ENCODE results near the gene UBE2D2. TPM values are rescaled to one million over a fixed set of nuclear protein-coding genes. Genes with fewer than 3 reads are reported as not detected.
A peak's percentile ranks its signal among the peaks of the same experiment; 100 is the strongest.
"Not testable (repeated sequence)": the region's sequence is repeated elsewhere in the genome, so short reads cannot be mapped to it uniquely, and the experiment has no call there.

UBE2D2 gene
- total and polyA plus RNA-seq, 9 donors, result 93.2 to 127 (median 111) TPM

DNA sequence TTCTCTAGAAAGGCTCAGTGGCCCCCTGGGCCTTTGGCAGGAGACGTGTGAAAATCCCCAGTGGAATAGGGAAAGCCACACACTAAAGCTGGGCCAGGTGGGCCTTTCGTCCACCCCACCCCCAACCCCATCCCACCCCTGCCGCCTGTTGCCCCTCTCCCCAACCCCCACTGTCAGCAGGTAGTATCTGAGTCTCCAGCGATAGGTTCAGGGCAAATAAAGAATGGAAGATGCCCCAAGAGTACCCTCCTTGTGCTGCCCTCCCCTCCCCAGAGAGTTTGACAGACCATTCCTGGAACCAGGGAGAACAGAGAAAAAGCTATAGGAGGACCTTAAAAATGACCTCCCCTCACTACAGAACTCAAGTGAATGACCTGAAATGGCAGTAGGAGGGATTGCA is 36.7 kb upstream of the UBE2D2 start:
- Histone ChIP-seq H3K27ac (ENCODE audit: low read length) (no peak overlapping the region), H3K36me3 (ENCODE audit: control insufficient read depth, insufficient read depth, low read length) (no peaks in the 10 kb centered on the region), H3K9me3 (replicated peaks; ENCODE audit: control insufficient read depth, low read depth, low read length) (no peaks in the 10 kb centered on the region), H3K27me3 (ENCODE audit: control insufficient read depth, insufficient read depth, low read length) (no peaks in the 10 kb centered on the region), H3K4me3 (ENCODE audit: low read length) (no peak overlapping the region), H3K4me1 (ENCODE audit: control insufficient read depth, insufficient read depth, low read length) (peaks cover 8% of the 10 kb centered on the region)
- no peak for DNase-seq
- no CpG with 5 or more reads among the region's 4 CpGs for WGBS (ENCODE audit: insufficient coverage)

DNA sequence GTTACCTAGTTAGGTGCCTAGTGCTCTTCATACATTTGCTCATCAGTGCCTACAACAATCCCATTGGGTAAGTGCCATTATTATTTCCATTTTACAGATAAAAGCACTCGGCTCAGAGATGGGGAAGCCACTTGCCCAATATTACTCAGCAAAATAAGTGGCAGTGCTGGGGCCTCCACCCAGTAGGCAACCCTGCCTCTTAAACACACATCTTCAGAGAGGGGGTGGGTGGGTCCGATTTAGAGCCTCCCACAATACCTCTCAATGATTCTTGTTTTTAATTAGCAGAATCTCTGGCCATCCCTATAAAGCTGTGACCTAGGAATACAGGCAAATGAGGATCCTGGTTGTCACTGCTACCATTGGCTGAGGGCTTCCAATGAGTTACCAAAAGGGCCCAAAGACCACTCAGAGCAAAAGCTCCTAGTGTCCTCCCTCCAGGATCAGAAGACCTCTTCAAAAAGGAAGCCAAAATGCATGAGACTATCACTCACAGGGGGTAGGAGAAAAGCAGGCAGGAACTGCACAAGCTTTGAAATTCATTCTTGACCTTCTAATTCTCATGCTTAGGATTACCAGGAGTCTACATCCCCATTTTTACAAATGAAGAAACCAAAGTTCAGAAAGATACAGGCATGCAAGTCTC is 36.1 kb upstream of the UBE2D2 start:
- Histone ChIP-seq H3K4me3 (ENCODE audit: low read length) (no peak overlapping the region), H3K27me3 (ENCODE audit: control insufficient read depth, insufficient read depth, low read length) (no peaks in the 10 kb centered on the region), H3K9me3 (replicated peaks; ENCODE audit: control insufficient read depth, low read depth, low read length) (no peaks in the 10 kb centered on the region), H3K4me1 (ENCODE audit: control insufficient read depth, insufficient read depth, low read length) (peaks cover 8% of the 10 kb centered on the region), H3K27ac (ENCODE audit: low read length) (no peak overlapping the region), H3K36me3 (ENCODE audit: control insufficient read depth, insufficient read depth, low read length) (no peaks in the 10 kb centered on the region)
- no peak for DNase-seq
- no CpG with 5 or more reads among the region's 2 CpGs for WGBS (ENCODE audit: insufficient coverage)

DNA sequence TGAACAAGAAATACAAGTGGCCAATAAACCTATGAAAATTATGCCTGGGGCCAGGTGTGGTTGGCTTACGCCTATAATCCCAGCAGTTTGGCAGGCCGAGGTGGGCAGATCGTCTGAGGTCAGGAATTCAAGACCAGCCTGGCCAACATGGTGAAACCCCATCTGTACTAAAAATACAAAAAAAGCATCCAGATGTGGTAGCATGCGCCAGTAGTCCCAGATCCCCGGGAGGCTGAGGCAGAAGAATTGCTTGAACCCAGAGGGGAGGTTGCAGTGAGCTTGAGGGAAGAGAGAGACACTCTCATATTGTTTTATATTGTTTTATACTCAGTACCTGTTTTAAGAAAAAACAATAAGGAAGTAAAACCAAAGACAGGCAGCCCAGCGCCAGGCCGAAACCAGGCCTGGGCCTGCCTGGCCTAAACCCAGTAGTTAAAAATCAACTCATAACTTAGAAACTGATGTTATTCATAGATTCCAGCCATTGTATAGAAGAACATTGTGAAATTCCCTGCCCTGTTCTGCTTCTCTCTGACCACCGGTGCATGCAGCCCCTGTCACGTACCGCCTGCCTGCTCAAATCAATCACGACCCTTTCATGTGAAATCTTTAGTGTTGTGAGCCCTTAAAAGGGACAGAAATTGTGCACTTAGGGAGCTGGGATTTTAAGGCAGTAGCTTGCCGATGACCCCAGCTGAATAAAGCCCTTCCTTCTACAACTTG is 35.4 kb upstream of the UBE2D2 start:
- not testable (repeated sequence) for H3K4me1 ChIP-seq (ENCODE audit: control insufficient read depth, insufficient read depth, low read length); H3K9me3 ChIP-seq (replicated peaks; ENCODE audit: control insufficient read depth, low read depth, low read length); H3K27me3 ChIP-seq (ENCODE audit: control insufficient read depth, insufficient read depth, low read length); DNase-seq; H3K4me3 ChIP-seq (ENCODE audit: low read length); H3K27ac ChIP-seq (ENCODE audit: low read length); H3K36me3 ChIP-seq (ENCODE audit: control insufficient read depth, insufficient read depth, low read length)
- 77% methylated on average over 4 of the region's 12 CpGs for WGBS (ENCODE audit: insufficient coverage)

DNA sequence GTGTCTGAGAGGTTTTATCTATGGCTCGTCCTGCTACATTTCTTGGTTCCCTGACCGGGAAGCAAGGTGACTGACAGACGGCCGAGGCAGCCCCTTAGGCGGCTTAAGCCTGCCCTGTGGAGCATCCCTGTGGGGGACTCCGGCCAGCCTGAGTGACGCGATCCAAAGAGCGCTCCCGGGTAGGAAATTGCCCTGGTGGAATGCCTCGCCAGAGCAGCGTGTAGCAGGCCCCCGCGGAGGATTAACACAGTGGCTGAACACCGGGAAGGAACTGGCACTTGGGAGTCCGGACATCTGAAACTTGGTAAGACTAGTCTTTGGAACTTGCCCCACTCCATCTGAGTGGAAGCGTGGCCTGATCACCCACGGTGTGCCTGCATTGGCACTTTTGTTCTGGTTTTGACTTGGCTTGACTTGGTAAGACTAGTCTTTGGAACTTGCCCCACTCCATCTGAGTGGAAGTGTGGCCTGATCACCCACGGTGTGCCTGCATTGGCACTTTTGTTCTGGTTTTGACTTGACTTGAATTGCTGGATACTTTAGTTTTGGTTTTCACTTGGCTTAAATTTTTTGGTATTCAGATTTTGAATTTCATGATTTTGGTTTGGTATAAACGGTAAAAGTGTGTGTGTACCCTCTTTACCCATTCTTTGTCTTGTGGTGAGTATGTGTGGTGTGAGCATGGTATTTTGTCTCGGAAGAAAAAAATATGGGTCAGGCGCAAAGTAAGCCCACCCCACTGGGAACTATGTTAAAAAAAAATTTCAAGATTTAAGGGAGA is 34.6 kb upstream of the UBE2D2 start:
- 82% methylated on average over 16 of the region's 22 CpGs for WGBS (ENCODE audit: insufficient coverage)
- not testable (repeated sequence) for H3K27me3 ChIP-seq (ENCODE audit: control insufficient read depth, insufficient read depth, low read length); H3K9me3 ChIP-seq (replicated peaks; ENCODE audit: control insufficient read depth, low read depth, low read length); H3K4me1 ChIP-seq (ENCODE audit: control insufficient read depth, insufficient read depth, low read length); H3K27ac ChIP-seq (ENCODE audit: low read length); DNase-seq; H3K36me3 ChIP-seq (ENCODE audit: control insufficient read depth, insufficient read depth, low read length); H3K4me3 ChIP-seq (ENCODE audit: low read length)

DNA sequence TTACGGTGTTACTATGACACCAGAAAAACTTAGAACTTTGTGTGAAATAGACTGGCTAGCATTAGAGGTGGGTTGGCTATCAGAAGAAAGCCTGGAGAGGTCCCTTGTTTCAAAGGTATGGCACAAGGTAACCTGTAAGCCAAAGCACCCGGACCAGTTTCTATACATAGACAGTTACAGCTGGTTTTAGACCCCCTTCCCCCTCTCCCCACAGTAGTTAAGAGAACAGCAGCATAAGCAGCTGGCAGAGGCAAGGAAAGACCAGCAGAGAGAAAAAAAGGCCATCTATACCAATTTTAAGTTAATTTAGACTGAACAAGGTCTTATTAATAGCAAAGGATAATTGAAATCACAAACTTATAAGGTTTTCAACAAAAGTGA is 34.1 kb upstream of the UBE2D2 start:
- H3K9me3 ChIP-seq (replicated peaks; ENCODE audit: control insufficient read depth, low read depth, low read length), result not testable (repeated sequence)

DNA sequence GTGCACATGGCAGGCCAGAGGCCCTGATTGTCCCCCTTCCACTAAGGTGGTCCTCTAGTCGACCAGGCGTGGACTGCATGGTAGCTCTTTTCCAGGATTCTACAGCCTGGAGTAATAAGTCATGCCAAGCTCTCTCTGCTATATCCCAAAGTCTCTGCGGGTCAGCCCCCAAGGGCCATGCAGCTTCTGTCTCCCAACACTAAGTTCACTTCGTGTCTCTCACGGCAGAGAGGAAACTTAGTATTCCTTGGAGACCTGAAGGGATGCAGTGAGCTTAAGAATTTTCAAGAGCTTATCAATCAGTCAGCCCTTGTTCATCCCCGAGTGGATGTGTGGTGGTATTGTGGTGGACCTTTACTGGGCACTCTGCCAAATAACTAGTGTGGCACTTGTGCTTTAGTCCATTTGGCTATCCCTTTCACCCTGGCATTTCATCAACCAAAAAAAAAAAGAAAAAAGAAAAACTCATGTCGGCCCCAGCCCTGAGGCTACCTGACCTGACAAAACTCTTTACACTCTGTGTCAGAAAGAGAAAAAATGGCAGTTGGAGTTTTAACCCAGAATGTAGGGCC is 33.2 kb upstream of the UBE2D2 start:
- not testable (repeated sequence) for H3K4me3 ChIP-seq (ENCODE audit: low read length); H3K4me1 ChIP-seq (ENCODE audit: control insufficient read depth, insufficient read depth, low read length); DNase-seq; H3K27me3 ChIP-seq (ENCODE audit: control insufficient read depth, insufficient read depth, low read length); H3K27ac ChIP-seq (ENCODE audit: low read length); H3K9me3 ChIP-seq (replicated peaks; ENCODE audit: control insufficient read depth, low read depth, low read length); H3K36me3 ChIP-seq (ENCODE audit: control insufficient read depth, insufficient read depth, low read length)
- 53% methylated on average over 2 of the region's 7 CpGs for WGBS (ENCODE audit: insufficient coverage)

More for the DNA sequence above, 34.1 kb upstream of the UBE2D2 start:
- H3K36me3 ChIP-seq (ENCODE audit: control insufficient read depth, insufficient read depth, low read length); H3K4me1 ChIP-seq (ENCODE audit: control insufficient read depth, insufficient read depth, low read length); H3K27me3 ChIP-seq (ENCODE audit: control insufficient read depth, insufficient read depth, low read length); H3K4me3 ChIP-seq (ENCODE audit: low read length); H3K27ac ChIP-seq (ENCODE audit: low read length); DNase-seq: not testable (repeated sequence)
- WGBS (ENCODE audit: insufficient coverage), result 100% methylated on average over 1 of the region's 2 CpGs

DNA sequence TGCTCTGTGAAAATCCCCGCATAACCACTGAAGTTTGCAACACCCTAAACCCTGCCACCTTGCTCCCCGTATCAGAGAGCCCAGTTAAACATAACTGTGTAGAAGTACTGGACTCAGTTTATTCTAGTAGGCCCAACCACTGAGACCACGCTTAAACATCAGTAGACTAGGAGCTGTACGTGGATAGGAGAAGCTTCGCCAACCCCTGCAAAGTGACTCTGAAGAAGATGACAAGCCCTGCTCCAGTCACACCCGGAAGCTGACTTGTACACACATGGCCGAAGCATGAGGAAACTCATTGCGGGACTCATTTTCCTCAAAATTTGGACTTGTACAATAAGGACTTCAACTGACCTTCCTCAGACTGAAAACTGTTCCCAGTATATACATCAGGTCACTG is 32.4 kb upstream of the UBE2D2 start:
- not testable (repeated sequence) for H3K27ac ChIP-seq (ENCODE audit: low read length); H3K4me1 ChIP-seq (ENCODE audit: control insufficient read depth, insufficient read depth, low read length); DNase-seq; H3K9me3 ChIP-seq (replicated peaks; ENCODE audit: control insufficient read depth, low read depth, low read length); H3K4me3 ChIP-seq (ENCODE audit: low read length); H3K27me3 ChIP-seq (ENCODE audit: control insufficient read depth, insufficient read depth, low read length); H3K36me3 ChIP-seq (ENCODE audit: control insufficient read depth, insufficient read depth, low read length)
- 96% methylated on average over 5 of the region's 8 CpGs for WGBS (ENCODE audit: insufficient coverage)

DNA sequence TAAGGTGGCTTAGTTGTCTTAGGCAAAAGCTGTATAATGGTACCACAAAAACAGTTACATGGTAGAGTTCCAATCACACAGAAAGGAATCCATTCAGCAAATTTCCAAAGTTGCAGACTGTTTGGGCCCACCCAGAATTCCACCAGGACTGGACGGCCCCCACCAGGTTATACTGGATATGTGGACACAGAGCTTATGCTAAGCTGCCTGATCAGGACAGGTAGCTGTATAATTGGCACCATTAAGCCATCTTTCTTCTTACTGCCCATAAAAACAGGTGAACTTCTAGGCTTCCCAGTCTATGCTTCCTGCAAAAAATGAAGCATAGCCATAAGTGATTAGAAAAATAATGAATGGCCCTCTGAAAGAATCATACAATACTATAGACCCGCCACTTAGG is 31.1 kb upstream of the UBE2D2 start:
- not testable (repeated sequence) for H3K36me3 ChIP-seq (ENCODE audit: control insufficient read depth, insufficient read depth, low read length); H3K4me1 ChIP-seq (ENCODE audit: control insufficient read depth, insufficient read depth, low read length); H3K9me3 ChIP-seq (replicated peaks; ENCODE audit: control insufficient read depth, low read depth, low read length); DNase-seq; H3K27ac ChIP-seq (ENCODE audit: low read length); H3K27me3 ChIP-seq (ENCODE audit: control insufficient read depth, insufficient read depth, low read length); H3K4me3 ChIP-seq (ENCODE audit: low read length)
- no CpG with 5 or more reads among the region's 2 CpGs for WGBS (ENCODE audit: insufficient coverage)

DNA sequence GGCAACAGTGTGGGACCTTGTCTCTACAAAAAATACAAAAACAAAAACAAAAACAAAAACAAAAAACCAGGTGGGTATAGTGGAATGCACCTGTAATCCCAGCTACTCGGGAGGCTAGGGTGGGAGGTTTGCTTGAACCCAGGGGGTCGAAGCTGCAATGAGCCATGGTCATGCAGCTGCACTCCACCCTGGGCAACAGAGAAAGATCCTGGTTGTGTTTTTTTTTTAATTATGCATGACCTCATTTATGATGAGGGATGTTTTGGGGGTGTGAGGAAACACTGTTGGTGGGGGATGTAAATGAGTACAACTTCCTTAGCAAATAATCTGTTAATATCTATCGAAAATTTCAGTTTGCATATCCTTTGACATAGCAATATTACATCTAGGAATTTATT is 29.4 kb upstream of the UBE2D2 start:
- H3K4me1 ChIP-seq (ENCODE audit: control insufficient read depth, insufficient read depth, low read length), result no peaks in the 10 kb centered on the region
- H3K27ac ChIP-seq (ENCODE audit: low read length), result no peak overlapping the region
- no peaks in the 10 kb centered on the region for H3K9me3 ChIP-seq (replicated peaks; ENCODE audit: control insufficient read depth, low read depth, low read length)
- H3K4me3 ChIP-seq (ENCODE audit: low read length), result no peak overlapping the region
- WGBS (ENCODE audit: insufficient coverage), result no CpG with 5 or more reads among the region's 3 CpGs
- H3K36me3 ChIP-seq (ENCODE audit: control insufficient read depth, insufficient read depth, low read length), result no peaks in the 10 kb centered on the region
- H3K27me3 ChIP-seq (ENCODE audit: control insufficient read depth, insufficient read depth, low read length), result no peaks in the 10 kb centered on the region
- no peak for DNase-seq

DNA sequence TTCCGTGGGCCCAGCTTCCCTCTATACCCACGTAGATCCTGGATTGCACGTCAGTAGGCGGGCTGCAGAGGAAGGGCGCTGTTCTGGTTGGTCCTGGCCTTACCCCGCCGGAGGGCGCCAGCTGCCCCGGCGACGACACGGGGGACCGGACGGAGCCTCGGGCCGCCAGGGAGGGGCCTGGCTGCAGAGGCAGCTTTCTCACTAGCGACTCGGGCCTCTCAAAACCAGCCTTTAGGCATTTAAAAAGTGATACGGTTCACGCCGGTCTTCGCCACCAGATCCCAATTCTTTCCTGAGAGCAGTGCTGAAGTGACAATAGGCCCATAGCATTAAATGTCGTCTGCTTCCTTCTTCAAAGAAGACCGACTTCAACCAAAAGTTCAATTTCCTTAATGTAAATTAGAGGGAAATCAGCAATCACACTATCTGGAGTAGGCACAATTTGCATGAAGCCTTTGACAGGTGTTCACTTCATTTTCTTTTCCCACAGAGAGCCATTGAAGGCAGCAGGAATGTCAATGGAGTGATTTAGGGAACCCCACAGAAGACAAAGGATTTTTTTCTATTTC is 17.6 kb upstream of the UBE2D2 start:
- WGBS (ENCODE audit: insufficient coverage), result 10% methylated on average over 22 of the region's 24 CpGs
- peaks cover 4% of the 10 kb centered on the region for H3K4me1 ChIP-seq (ENCODE audit: control insufficient read depth, insufficient read depth, low read length)
- no peaks in the 10 kb centered on the region for H3K27me3 ChIP-seq (ENCODE audit: control insufficient read depth, insufficient read depth, low read length)
- peak; percentile 53 for DNase-seq
- H3K27ac ChIP-seq (ENCODE audit: low read length), result no peak overlapping the region
- H3K4me3 ChIP-seq (ENCODE audit: low read length), result no peak overlapping the region
- no peaks in the 10 kb centered on the region for H3K36me3 ChIP-seq (ENCODE audit: control insufficient read depth, insufficient read depth, low read length)
- no peaks in the 10 kb centered on the region for H3K9me3 ChIP-seq (replicated peaks; ENCODE audit: control insufficient read depth, low read depth, low read length)
